ENCODE results near the gene PAQR7. TPM values are rescaled to one million over a fixed set of nuclear protein-coding genes. Genes with fewer than 3 reads are reported as not detected.

PAQR7 gene
- total RNA-seq, 1 donor from 2014 or later, result 4.6 TPM

DNA sequence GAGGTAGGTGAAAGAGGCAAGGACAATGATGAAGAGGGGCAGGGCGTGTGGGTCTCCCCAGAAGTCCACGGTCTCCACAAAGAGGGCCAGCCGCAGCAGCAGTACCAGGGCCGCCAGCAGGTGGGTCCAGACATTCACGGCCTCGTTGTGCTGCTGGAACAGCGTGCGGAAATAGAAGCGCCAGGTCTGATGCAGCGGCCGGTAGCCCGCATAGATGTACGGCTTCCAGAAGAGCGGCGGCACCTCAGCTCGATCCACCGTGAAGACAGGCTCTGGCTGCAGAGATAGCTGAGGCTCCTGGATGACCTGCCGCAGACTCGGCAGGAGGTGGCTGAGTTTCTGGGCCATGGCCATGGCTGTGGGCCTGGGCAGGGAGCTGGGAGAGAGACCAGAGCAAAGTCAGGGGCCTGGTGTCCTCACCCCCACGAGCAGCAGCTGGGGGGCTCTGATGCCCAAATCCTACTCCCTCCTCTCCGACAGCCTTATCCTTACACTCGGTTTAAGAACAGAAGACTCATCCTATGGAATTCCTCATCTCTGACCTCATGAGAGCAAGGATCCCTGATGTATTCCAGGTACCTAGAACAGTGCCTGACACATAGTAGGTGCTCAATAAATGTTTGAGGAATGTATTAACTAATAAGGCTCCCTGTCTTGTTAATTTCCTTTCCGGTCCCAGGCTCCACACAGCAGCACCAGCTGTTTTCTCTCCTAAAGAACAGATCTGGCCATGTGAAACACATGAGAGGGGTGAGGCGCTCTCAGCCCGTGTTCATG lies 11.8 kb downstream of the PAQR7 start:
- H3K4me1 Mint-ChIP-seq, result peaks cover 23% of the 10 kb centered on the region
- peaks cover 3% of the 10 kb centered on the region for H3K36me3 Mint-ChIP-seq (ENCODE audit: low read depth)
- DNase-seq (no peak), ATAC-seq (ENCODE audit: low read depth) (no peak)
- intact Hi-C loops (cut with micrococcal nuclease), result no loop called here
- ChIA-PET POLR2A (no interaction called here), CTCF (no interaction called here)
- H3K9me3 Mint-ChIP-seq, result no peaks in the 10 kb centered on the region
- H3K4me3 Mint-ChIP-seq, result no peak overlapping the region
- TF ChIP-seq, protein P1, sequence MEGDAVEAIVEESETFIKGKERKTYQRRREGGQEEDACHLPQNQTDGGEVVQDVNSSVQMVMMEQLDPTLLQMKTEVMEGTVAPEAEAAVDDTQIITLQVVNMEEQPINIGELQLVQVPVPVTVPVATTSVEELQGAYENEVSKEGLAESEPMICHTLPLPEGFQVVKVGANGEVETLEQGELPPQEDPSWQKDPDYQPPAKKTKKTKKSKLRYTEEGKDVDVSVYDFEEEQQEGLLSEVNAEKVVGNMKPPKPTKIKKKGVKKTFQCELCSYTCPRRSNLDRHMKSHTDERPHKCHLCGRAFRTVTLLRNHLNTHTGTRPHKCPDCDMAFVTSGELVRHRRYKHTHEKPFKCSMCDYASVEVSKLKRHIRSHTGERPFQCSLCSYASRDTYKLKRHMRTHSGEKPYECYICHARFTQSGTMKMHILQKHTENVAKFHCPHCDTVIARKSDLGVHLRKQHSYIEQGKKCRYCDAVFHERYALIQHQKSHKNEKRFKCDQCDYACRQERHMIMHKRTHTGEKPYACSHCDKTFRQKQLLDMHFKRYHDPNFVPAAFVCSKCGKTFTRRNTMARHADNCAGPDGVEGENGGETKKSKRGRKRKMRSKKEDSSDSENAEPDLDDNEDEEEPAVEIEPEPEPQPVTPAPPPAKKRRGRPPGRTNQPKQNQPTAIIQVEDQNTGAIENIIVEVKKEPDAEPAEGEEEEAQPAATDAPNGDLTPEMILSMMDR (IDR thresholded peaks at IDR 0.05), result no peak
- H3K27ac Mint-ChIP-seq, result no peak overlapping the region
- no peaks in the 10 kb centered on the region for H3K27me3 Mint-ChIP-seq

DNA sequence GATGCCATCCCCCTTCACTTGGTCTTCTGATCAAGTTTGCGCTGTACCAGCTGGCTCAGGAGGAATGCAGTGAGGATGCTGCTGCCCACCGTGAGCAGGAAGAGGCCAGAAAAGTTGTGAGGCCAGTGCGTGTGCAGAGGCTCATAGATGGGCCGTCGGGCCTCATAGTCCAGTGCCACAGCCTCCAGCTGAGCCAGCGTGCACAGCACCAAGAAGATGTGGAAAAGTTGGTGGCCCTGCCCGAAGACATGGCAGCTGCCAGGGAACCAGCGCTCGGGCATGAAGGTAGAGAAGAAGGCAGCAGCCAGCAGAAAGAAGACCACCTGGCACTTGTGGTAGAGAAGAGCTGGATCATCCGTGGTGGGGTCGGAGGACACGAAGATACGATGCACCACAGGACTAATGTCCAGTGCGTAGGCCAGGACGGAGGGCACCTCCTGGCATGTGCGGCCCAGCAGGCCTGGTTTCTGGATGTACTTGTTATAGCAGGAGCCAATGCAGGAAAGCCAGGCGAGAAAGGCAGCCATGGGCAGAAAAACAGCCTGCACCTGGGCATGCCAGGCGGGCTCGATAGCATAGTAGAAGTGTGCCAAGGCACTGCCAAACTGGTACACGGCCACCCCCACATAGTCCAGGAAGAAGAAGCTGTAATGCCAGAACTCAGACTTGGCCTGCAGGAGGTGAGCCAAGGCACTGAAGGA lies 12.6 kb downstream of the PAQR7 start:
- TF ChIP-seq, protein P1 (IDR thresholded peaks at IDR 0.05), result no peak
- Mint-ChIP-seq H3K27ac (no peak overlapping the region), H3K36me3 (ENCODE audit: low read depth) (peaks cover 3% of the 10 kb centered on the region), H3K9me3 (no peaks in the 10 kb centered on the region), H3K27me3 (no peaks in the 10 kb centered on the region), H3K4me1 (peaks cover 28% of the 10 kb centered on the region), H3K4me3 (no peak overlapping the region)
- ChIA-PET CTCF (no interaction called here), POLR2A (no interaction called here)
- intact Hi-C loops (cut with micrococcal nuclease), result no loop called here
- DNase-seq (no peak), ATAC-seq (ENCODE audit: low read depth) (no peak)

DNA sequence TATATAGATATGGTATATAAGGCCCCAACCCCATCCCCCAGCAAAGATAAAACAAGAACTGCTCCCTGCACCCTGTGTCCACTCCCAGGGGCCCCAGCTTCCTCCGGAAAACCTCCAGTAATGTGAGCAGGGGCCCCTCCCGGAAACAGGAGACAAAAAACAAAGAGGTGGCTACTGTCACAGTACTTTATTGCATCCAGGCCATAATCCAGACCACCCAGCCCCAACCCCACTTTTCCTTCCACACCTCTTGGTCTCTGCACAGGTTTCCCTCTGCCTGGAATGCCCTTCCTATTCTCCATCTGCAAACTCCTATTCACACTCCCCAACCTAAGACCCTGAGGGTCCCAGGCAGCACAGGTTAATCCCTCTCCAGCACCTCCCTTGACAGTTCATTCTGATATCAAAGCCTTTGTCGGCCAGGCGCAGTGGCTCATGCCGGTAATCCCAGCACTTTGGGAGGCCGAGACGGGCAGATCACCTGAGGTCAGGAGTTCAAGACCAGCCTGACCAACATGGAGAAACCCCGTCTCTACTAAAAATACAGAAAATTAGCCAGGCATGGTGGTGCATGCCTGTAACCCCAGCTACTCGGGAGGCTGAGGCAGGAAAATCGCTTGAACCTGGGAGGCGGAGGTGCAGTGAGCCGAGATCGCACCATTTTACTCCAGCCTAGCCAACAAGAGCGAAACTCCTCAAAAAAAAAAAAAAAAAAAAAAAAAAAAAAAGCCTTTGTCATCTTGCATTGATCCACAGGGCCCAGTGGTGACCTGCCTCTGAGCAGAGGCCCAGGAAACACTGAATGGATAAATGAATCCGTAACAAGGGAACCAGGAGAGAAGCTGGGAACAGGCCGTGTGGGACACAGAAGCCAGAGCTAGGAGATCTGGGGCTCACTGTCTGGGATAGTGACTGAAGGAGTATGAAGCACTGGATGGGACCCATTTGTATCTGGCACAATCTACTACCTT lies 13.9 kb downstream of the PAQR7 start:
- no peak for ATAC-seq (ENCODE audit: low read depth)
- no peaks in the 10 kb centered on the region for H3K27me3 Mint-ChIP-seq
- intact Hi-C loops (cut with micrococcal nuclease), result no loop called here
- TF ChIP-seq, protein P1 (IDR thresholded peaks at IDR 0.05), result no peak
- H3K4me3 Mint-ChIP-seq, result peak overlapping the region; percentile 5
- H3K27ac Mint-ChIP-seq, result peak overlapping the region; percentile 69
- no peaks in the 10 kb centered on the region for H3K9me3 Mint-ChIP-seq
- ChIA-PET POLR2A (interaction anchor here (0.6 to 0.9 kb wide), 2 partner anchors 40 to 1035 kb away, joined by 3 to 4 read pairs; no protein-coding TSS in a partner anchor), CTCF (no interaction called here)
- peaks cover 3% of the 10 kb centered on the region for H3K36me3 Mint-ChIP-seq (ENCODE audit: low read depth)
- no peak for DNase-seq
- peaks cover 28% of the 10 kb centered on the region for H3K4me1 Mint-ChIP-seq

DNA sequence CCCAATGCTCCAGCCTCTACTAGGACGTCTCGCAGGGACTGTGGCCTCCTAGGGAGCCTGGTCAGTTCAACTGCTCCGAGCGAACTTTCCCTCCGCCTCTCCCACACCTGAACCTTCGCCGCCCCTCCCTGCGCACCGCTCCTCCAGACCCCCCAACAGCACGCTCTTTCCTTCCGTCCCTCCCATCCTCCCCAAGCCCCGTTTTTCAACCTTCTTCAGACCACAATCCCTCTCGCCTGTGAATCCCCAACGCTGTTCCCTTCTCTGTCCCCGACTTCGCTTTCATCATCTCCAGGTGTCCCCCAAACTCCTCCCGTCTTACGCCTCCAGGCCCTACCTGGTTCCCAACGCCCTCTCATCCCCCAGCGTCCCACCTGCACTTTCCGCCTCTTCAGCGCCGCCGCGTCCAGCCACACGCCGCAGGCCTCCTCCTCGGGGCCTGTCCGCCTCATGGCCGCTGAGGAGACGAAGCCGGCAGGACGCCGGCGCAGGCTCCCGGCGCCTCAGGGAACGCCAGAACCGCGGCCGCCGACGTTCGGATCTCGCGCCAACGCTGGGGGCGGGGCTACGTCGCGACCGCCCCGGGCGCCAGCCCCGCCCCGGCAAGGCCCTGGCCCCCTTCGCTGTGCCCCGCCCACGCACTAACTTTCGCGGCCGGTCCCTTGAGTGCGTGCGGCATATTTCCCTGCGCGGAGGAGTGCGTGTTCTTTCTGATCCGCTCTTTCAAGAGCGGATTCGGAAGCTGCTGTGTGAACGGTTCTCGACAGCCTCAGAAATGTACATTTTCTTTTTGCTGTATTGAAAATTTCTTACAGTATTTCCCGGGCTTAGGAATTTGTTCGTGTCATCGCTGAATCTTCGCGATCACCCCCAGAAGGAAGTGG lies 16.4 kb downstream of the PAQR7 start, which contains the start of gene AUNIP:
AUNIP (minus strand) TSS at position 552 of the 884 bp plus-strand sequence; CDS start at position 452, 100 bp downstream.
- intact Hi-C loops (cut with micrococcal nuclease), result loop anchor here (1.0 to 2.0 kb wide), 5 partner anchors 16 to 139 kb away; partner anchors contain the start of genes PAFAH2, PAQR7 and STMN1
- peak within 1 kb of the TSS; percentile 94 for H3K27ac Mint-ChIP-seq
- peak within 1 kb of the TSS; percentile 91 for H3K4me3 Mint-ChIP-seq
- peaks cover 28% of the 10 kb centered on the region for H3K4me1 Mint-ChIP-seq
- no peaks in the 10 kb centered on the region for H3K27me3 Mint-ChIP-seq
- ChIA-PET POLR2A (interaction anchor here (1.0 to 1.4 kb wide), 2 partner anchors 17 to 429 kb away, joined by 3 to 5 read pairs; partner anchors contain the start of gene MACO1), CTCF (no interaction called here)
- peak; percentile 90 for DNase-seq
- peaks cover 3% of the 10 kb centered on the region for H3K36me3 Mint-ChIP-seq (ENCODE audit: low read depth)
- no peaks in the 10 kb centered on the region for H3K9me3 Mint-ChIP-seq
- peak; percentile 99 for ATAC-seq (ENCODE audit: low read depth)
- TF ChIP-seq, protein P1 (IDR thresholded peaks at IDR 0.05), result no peak
